AG04449 (cell line): ENCODE data around the gene RPSA.

Source experiments
- CTCF ChIA-PET: fragments of 350-600 bp; formaldehyde crosslinking; extraction: SDS; loops from one replicate; lab custom pipeline; 2021; ENCODE audit warnings: antibody characterized with exemption; lab: Yijun Ruan, JAX
- POLR2A ChIA-PET: fragments of 400-600, 350-600 bp; formaldehyde crosslinking; extraction: SDS; loops from one replicate; lab custom pipeline; 2020; ENCODE audit warnings: antibody characterized with exemption, inconsistent platforms; lab: Yijun Ruan, JAX
- DNase-seq: peaks from one replicate; pipeline ENCODE4 v3.0.0-alpha.2; 2010; ENCODE audit warnings: low read depth, low spot score
- H3K4me3 ChIP-seq: 2 replicates; pipeline ENCODE4 v1.5.1; 2011; ENCODE audit warnings: low read depth, mild to moderate bottlenecking, control low read depth, low read length
- TF ChIP-seq, protein P1 (sequence below): IDR thresholded peaks from one replicate; pipeline ENCODE4 v1.5.1; 2011; ENCODE audit warnings: mild to moderate bottlenecking, moderate library complexity, low read length, control low read depth, inconsistent platforms; ENCODE audit not compliant: insufficient read depth; ENCODE audit errors: missing control alignments

RPSA gene

DNA sequence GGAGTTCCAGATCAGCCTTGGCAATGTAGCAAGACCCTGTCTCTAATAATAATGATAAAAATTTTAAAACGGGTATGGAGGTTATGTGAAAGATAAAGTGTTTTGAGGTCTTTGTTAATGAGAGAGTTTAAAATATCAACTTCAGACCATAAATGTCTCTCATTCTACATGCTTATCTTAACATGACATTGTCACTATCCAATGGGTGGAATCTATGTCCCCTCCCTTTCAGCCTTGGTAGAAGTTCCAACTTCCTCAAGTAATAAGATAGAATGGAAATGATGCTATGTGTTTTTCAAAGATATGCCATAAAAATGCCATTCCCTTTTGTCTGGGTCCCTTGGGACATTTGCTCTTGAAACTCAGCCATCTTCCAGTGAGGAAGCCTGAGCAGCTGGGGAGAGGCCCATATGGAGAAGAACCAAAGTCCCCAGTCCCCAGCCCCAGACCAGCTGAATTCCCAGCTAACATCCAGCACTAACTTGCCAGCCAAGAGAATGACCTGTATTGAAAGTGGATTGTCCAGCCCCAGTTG lies 17.0 kb downstream of the RPSA start:
- TF ChIP-seq, protein P1, sequence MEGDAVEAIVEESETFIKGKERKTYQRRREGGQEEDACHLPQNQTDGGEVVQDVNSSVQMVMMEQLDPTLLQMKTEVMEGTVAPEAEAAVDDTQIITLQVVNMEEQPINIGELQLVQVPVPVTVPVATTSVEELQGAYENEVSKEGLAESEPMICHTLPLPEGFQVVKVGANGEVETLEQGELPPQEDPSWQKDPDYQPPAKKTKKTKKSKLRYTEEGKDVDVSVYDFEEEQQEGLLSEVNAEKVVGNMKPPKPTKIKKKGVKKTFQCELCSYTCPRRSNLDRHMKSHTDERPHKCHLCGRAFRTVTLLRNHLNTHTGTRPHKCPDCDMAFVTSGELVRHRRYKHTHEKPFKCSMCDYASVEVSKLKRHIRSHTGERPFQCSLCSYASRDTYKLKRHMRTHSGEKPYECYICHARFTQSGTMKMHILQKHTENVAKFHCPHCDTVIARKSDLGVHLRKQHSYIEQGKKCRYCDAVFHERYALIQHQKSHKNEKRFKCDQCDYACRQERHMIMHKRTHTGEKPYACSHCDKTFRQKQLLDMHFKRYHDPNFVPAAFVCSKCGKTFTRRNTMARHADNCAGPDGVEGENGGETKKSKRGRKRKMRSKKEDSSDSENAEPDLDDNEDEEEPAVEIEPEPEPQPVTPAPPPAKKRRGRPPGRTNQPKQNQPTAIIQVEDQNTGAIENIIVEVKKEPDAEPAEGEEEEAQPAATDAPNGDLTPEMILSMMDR, result no peak
- DNase-seq, result no peak
- ChIA-PET POLR2A (no interaction called here), CTCF (interaction anchor here (0.9 to 3.8 kb wide), 3 partner anchors 8 to 23 kb away, joined by 3 to 28 read pairs (median 4); no protein-coding TSS in a partner anchor)
- H3K4me3 ChIP-seq, result no peak overlapping the region

DNA sequence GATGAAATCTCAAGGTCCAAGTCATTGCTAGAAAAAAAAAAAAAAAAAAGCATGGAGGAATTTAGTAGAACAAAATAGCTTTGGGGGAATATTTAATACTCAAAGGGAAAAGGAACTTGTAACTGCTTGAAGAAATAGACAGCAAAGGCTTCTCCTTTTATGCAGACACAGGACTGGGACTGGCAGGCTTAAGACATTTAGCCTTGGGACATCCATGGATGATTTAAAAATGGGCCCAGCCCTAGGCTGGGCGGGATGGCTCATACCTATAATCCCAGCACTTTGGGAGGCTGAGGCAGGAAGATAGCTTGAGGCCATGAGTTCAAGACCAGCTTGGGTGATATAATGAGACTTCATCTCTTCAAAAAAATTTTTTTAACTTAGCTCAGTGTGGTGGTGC lies 19.8 kb downstream of the RPSA start:
- ChIA-PET CTCF (interaction anchor here (3.7 to 3.8 kb wide), 2 partner anchors 9 to 21 kb away, joined by 13 to 28 read pairs; no protein-coding TSS in a partner anchor), POLR2A (no interaction called here)
- no peak for DNase-seq
- TF ChIP-seq, protein P1, result no peak
- H3K4me3 ChIP-seq, result no peak overlapping the region

DNA sequence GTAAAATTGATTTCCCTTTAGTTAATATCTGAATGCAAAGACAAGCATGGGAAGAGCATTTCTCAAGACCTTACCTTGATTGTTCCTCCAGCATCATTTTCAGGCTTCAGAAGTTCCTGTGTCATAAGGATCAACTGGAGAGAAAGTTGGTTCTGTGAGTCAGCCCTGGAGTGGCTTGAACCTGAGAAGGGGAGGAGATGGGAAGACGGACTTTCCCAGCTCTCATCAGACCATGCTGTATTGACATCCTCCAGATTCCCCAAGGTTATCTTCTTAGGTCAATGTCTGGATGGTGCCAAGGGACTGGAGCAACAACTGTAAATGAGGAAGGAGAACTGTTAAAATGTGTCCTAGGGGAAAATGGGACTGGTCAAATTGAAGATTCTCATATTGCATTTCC lies 21.0 kb downstream of the RPSA start:
- TF ChIP-seq, protein P1, result no peak
- no peak for DNase-seq
- CTCF ChIA-PET, result interaction anchor here (0.8 to 3.7 kb wide), 2 partner anchors 10 to 13 kb away, joined by 3 to 13 read pairs; no protein-coding TSS in a partner anchor
- POLR2A ChIA-PET, result no interaction called here
- H3K4me3 ChIP-seq, result no peak overlapping the region

DNA sequence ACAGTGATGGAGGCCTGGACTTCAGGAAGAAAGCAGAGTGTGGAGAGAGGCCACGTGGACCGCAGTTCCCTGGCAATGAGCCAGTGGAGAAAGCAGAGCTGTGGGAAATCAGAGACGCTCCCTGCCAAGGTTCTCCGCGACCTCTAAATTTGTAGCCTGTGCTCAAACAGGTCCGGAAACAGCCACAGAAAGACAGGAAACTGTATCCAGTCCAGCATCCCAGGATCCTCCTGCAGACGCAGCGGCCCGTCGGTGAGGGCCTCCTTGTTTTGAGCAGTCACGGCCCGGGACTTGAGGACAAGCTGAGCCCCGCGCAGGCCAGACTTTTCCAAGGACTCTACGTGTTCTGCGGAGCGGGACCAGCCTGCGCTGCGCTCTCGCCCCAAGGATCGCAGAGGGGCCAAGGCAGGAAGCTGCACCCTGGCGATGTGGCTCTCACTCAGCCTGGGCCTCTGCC lies 22.3 kb downstream of the RPSA start:
- no peak overlapping the region for H3K4me3 ChIP-seq
- ChIA-PET POLR2A (no interaction called here), CTCF (interaction anchor here (3.7 kb wide), 1 partner anchor 12 kb away, joined by 13 read pairs; no protein-coding TSS in a partner anchor)
- no peak for DNase-seq
- TF ChIP-seq, protein P1, result no peak

DNA sequence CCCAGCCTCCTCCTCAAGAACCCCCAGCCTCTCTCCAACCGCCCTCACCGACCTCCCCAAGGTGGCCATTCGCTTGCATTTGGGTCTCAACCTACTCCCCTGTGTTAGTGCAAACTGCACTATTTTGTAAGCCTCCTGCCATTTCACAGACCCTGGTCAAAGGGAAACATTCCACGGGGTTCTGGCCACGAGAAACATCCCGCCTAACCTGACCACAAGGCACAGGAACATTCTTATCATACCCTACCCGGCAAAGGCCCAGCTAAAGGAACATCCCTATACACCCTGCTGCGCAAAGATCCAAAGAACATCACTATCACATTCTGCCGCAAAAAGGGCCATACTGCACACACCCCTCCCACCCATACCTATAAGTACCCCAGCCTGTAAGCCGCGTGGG lies 22.9 kb downstream of the RPSA start:
- DNase-seq, result no peak
- TF ChIP-seq, protein P1, result no peak
- ChIA-PET CTCF (interaction anchor here (1.5 to 2.0 kb wide), 2 partner anchors 13 to 19 kb away, joined by 4 to 8 read pairs; no protein-coding TSS in a partner anchor), POLR2A (no interaction called here)
- no peak overlapping the region for H3K4me3 ChIP-seq

DNA sequence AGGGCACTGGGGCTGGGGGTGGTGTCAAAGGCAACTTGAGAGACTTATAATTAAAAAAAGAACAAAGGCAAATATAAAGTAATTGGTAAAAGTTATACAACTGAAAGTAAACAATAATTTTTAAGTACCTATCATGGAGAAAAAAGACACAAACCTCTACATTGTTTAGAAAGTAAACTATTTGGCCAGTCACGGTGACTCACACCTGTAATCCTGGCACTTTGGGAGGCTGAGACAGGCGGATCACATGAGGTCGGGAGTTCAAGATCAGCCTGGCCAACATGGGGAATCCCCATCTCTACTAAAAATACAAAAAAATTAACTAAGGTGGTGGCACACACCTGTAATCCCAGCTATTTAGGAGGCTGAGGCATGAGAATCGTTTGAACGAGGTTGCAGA lies 25.8 kb downstream of the RPSA start:
- H3K4me3 ChIP-seq, result no peak overlapping the region
- ChIA-PET CTCF (interaction anchor here (0.8 to 1.4 kb wide), 3 partner anchors 10 to 15 kb away, joined by 3 to 6 read pairs (median 4); no protein-coding TSS in a partner anchor), POLR2A (no interaction called here)
- TF ChIP-seq, protein P1, result no peak
- no peak for DNase-seq
